Right ventricle myocardium inferior (tissue), 1 donor: ENCODE data around the gene NHSL1. TPM values are rescaled to one million over a fixed set of nuclear protein-coding genes. Genes with fewer than 3 reads are reported as not detected.
A peak's percentile ranks its signal among the peaks of the same experiment; 100 is the strongest.

Source experiments
- ATAC-seq: fragments of 200-7000 bp; cut with Tn5 transposase; one replicate; pipeline ENCODE4 v1.9.1; 2020; ENCODE audit warnings: mild to moderate bottlenecking, moderate library complexity
- DNase-seq: peaks from one replicate; pipeline ENCODE4 v3.0.0; 2021; ENCODE audit errors: missing footprints
- intact Hi-C: fragments of 100-400 bp; cut with DNase I; formaldehyde crosslinking; loops from one replicate; pipeline ENCODE4 v1.11.0; 2022
- total RNA-seq: library from RNA; stranded (reverse); fragmentation: NEBNext Ultra II Directional; extraction: Animal tissue kit (Norgen Biotek cat#: 25700); gene quantifications from one replicate; pipeline ENCODE4 v1.2.1, GENCODE V29; 2021
- donor health status: DM: no; HTN: yes; CAD: no; lungs with severe emphysema.

Gene NHSL1
- total RNA-seq, 1 donor from 2014 or later: 56.6 TPM

GRCh38 chr6:138397128-138398122, 101.9 kb downstream of the NHSL1 start:
- ATAC-seq: peak; percentile 65
- DNase-seq: no peak
- intact Hi-C loops: no loop called here

DNA sequence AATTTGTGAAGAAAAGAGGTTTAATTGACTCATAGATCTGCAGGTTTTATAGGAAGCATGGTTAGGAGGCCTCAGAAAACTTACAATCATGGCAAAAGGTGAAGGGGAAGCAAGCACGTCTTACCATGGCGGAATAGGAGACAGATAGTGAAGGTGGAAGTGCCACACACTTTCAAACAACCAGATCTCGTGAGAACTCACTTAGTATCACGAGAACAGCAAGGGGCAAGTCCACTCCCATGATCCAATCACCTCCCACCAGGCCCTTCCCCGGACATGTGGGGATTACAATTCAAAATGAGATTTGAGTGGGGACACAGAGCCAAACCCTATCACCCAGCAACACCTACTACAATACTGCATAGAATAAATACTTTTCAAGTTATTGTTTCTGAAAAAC, 102.6 kb downstream of the NHSL1 start:
- intact Hi-C loops: no loop called here
- ATAC-seq (no peak), DNase-seq (no peak)

- intact Hi-C loops: no loop called here
- DNase-seq (no peak), ATAC-seq (peak; percentile 90)
These were observed 105.2 kb downstream of the NHSL1 start for GRCh38 chr6:138393871-138394783.

DNA sequence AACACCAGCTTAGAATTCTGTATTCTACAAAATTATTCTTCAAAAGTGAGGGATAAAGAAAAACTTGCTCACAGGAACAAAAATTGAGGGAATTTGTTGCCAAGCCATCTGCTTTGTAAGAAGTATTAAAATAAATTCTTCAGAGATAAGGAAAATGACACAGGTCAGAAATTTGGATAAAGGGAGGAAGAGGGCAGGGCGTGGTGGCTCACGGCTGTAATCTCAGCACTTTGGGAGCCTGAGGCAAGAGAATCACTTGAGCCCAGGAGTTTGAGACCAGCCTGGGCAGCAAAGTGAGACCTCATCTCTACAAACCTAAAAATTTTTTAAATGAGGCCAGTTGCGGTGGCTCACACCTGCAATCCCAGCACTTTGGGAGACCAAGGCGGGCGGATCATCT, 109.7 kb downstream of the NHSL1 start:
- intact Hi-C loops: no loop called here
- DNase-seq: no peak
- ATAC-seq: no peak

- ATAC-seq: no peak
- intact Hi-C loops: no loop called here
- DNase-seq: no peak
These were observed 111.5 kb downstream of the NHSL1 start for GRCh38 chr6:138387577-138388368.

DNA sequence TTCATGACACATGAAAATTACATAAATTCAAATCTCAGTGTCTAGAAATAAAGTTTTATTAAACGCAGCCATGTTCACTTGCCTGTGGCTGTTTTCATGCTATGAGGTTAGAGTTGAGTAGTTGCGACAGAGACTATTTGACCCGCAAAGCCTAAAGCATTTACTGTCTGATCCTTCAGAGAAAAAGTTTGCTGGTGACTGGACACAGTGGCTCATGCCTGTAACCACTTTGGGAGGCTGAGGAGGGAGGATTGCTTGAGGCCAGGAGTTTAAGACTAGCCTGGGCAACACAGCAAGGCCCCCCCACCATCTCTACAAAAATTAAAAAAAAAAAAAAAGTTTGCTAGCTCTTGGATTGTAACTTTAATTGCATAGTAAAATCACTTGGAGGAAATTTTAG, 112.4 kb downstream of the NHSL1 start:
- intact Hi-C loops: no loop called here
- ATAC-seq (no peak), DNase-seq (no peak)

DNA sequence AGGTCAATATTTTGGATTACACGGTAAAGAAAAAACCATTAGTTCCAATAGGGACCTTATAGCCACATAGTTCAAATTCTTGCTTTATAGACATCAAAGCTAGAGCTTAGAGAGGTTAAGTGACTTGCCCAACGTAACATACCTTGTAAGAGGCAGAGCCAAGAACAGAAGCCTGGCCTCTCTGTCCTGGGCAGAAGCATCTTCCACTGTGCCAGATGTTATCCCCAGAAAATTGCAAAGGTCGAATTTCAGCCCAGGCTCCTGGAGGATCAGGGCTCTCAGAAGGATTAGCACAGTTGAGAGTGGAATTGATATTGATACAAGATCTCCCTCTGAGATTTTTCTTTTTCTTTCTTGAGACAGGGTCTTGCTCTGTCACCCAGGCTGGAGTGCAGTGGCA, 115.5 kb downstream of the NHSL1 start:
- ATAC-seq: no peak
- intact Hi-C loops: no loop called here
- DNase-seq: no peak

DNA sequence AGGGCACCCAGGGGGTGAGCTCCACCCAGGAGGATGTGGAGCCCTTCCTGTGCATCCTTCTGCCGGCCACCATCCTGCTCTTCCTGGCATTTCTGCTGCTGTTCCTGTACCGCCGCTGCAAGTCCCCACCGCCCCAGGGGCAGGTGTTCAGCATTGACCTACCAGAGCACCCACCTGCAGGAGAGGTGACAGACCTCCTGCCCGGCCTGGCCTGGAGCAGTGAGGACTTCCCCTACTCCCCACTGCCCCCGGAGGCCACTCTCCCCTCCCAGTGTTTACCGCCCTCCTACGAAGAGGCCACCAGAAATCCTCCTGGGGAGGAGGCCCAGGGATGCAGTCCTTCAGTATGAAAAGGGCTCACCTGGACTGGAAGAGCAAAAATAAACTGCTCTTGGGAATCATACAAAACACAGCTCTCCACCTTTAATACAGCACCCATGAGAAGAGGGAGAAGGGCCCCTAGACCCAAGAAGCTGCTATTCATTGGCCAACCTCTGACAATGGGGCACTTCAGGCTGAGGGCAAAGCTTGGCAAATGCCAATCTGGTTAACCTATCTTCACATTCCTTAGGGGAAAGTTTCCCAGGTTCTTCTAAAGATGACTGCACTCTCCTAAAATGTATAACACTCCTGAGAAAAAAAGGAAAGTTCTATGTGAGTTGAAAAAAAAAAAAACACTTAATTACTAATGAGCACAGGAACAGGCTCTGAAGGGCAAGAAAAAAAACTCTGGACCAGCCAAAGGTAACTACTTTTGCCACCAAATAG, 116.6 kb downstream of the NHSL1 start:
- intact Hi-C loops: no loop called here
- DNase-seq (no peak), ATAC-seq (no peak)

- ATAC-seq (no peak), DNase-seq (no peak)
- intact Hi-C loops: no loop called here
These were observed 120.8 kb downstream of the NHSL1 start for GRCh38 chr6:138378463-138378862.

GRCh38 chr6:138377844-138378243, 121.5 kb downstream of the NHSL1 start, which contains the start of gene SMIM28:
SMIM28 (plus strand) TSS chr6:138377905; CDS start chr6:138378073, 168 bp downstream.
- no peak for ATAC-seq
- intact Hi-C loops: no loop called here
- no peak for DNase-seq

DNA sequence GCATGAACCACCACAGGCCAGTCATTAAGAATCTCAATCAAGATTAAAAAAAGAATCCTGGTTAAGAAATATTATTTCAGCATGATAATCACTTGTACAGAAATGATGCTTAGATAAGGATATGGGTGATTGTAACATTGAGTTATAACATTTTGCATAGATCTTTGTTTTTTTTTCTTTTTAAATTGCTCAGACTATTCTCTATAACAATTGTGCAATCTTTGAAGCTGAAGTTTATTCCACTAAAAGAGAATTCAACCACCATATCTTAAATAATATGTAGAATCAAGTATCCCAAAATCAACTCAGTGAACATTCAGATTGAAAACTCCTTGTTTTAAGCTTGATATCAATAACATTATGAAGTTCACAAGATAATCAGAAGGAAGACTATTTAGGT, 122.3 kb downstream of the NHSL1 start:
- DNase-seq: no peak
- no peak for ATAC-seq
- intact Hi-C loops: no loop called here

GRCh38 chr6:138374815-138375214, 124.5 kb downstream of the NHSL1 start:
- DNase-seq: no peak
- no peak for ATAC-seq
- intact Hi-C loops: no loop called here

DNA sequence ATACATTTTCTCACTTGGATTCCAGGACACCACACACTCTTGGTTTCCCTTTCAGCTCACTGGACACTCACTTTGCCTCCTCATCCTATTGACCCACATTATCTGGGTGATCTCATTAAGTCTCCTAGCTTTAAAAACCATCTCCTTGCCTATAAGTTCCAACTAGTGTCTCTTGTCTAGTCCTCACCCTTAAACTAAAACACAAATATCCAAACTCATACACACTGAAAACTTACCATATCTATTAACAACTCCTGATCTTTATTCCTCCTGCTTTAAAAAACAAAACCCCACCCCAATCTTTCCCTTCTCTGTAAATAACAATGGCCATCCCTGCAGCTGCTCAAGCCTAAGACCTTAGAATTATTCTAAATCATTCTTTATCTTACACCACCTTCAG, 125.1 kb downstream of the NHSL1 start:
- intact Hi-C loops: no loop called here
- ATAC-seq: no peak

DNA sequence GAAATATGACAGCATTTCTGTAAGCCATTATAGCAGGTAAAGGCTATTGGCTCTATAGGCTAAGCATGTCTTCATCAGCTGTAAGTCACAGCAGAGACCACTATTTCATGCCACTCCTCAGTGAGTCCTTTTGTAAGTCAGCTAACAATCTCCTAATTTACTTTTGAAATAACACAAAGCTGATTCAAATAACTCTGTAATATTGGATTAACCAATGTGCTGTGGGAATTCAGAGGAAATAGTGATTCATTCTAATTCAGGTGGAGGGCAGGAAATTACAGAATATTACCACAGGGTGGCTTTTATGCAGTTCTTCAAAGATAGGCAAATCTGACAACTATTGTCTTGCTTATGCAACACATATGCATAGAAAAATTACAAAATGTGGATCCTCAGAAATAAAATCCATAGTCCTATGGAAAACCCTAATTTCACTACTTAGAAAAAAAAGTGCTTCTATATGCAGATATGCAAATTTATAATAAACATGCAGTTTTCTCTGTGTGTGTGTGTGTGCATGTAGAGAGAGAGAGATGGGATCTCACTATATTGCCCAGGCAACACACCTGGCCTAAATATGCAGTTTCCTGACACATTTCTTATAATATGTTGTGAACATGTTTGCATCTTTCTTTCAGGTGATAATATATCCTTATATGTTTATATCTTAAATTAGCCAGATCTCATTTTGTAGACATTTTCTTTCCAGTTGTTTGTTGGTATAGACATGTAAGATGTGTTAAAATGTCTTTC, 126.4 kb downstream of the NHSL1 start:
- DNase-seq: no peak
- intact Hi-C loops: no loop called here
- no peak for ATAC-seq

More for the DNA sequence above, 125.1 kb downstream of the NHSL1 start:
- DNase-seq: no peak
